GM23338 (cell line): ENCODE data around the gene PCBP3.

Experiments
- CREB1 ChIP-seq: fragments of 250-450 bp; sonication (Bioruptor Pico); IDR thresholded peaks from 2 replicates; pipeline ENCODE4 v1.5.0; 2020; ENCODE audit warnings: low read depth, mild to moderate bottlenecking, moderate library complexity
- ETS1 ChIP-seq: IDR thresholded peaks from 2 replicates; pipeline ENCODE4 v1.6.1; 2016; ENCODE audit warnings: antibody characterized with exemption
- TF ChIP-seq, protein P1 (sequence below), 2 experiments: fragments of 200-600 bp in 1 of 2; sonication (generic) in 1 of 2; conservative IDR thresholded peaks; 2 replicates each; pipeline versions ENCODE4 v1.5.1 to v1.6.1; 2016 to 2017; ENCODE audit warnings: antibody characterized with exemption in 2 of 2, low read depth in 2 of 2, mild to moderate bottlenecking in 2 of 2, moderate library complexity in 1 of 2
- TF ChIP-seq, protein P2 (sequence below): IDR thresholded peaks from one replicate; pipeline ENCODE4 v1.6.1; 2018; ENCODE audit warnings: antibody characterized with exemption; ENCODE audit not compliant: unreplicated experiment

DNA sequence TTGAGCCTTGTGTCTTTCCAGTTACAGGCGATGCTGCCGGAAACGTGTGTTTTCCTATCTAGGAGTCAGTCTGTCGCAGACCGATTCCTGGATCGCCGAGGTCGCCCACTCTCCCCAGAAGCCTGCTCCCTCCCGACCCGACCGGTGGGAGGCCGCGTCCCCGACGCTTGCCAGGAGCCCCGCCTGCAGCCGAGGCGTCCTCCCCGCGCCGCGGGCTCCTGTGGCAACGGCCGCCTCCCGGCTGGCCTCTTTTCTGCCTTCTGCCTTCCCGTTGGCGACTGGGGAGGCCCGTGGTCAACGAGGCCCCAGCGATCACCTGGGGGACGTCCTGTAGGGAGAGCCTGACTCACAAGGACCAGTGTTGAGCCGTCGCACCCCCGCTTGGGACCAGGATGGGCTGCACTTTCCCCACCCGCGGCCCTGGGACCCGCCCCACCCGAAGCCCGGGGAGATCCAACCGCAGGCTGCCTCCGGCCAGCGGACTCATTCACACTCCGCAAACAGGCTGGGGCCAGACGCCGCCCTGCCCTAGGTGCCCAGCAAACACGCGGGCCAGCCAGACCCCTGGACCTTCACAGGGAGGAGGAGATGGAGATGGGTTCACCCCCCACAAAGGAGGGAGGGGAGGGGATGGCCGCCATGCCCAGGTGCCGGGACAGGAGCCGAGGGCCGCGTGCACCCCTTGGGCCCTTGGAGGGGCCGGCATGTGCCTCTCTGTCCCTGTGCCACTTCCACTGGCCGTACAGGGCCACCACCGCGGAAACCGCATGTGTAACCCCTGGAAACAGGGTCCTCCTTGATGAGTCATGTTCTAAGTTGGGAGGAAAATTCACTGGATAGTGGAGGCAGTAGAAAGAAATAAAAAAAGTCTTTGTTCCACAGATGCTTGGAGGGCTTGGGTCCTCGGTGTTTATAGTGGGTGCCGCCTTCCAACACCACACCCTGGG lies 330.8 kb downstream of the PCBP3 start:
- TF ChIP-seq, protein P1, sequence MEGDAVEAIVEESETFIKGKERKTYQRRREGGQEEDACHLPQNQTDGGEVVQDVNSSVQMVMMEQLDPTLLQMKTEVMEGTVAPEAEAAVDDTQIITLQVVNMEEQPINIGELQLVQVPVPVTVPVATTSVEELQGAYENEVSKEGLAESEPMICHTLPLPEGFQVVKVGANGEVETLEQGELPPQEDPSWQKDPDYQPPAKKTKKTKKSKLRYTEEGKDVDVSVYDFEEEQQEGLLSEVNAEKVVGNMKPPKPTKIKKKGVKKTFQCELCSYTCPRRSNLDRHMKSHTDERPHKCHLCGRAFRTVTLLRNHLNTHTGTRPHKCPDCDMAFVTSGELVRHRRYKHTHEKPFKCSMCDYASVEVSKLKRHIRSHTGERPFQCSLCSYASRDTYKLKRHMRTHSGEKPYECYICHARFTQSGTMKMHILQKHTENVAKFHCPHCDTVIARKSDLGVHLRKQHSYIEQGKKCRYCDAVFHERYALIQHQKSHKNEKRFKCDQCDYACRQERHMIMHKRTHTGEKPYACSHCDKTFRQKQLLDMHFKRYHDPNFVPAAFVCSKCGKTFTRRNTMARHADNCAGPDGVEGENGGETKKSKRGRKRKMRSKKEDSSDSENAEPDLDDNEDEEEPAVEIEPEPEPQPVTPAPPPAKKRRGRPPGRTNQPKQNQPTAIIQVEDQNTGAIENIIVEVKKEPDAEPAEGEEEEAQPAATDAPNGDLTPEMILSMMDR (conservative IDR thresholded peaks at IDR 0.05; ENCODE audit: low read depth in 2 of 2), result no peak
- TF ChIP-seq, protein P2, sequence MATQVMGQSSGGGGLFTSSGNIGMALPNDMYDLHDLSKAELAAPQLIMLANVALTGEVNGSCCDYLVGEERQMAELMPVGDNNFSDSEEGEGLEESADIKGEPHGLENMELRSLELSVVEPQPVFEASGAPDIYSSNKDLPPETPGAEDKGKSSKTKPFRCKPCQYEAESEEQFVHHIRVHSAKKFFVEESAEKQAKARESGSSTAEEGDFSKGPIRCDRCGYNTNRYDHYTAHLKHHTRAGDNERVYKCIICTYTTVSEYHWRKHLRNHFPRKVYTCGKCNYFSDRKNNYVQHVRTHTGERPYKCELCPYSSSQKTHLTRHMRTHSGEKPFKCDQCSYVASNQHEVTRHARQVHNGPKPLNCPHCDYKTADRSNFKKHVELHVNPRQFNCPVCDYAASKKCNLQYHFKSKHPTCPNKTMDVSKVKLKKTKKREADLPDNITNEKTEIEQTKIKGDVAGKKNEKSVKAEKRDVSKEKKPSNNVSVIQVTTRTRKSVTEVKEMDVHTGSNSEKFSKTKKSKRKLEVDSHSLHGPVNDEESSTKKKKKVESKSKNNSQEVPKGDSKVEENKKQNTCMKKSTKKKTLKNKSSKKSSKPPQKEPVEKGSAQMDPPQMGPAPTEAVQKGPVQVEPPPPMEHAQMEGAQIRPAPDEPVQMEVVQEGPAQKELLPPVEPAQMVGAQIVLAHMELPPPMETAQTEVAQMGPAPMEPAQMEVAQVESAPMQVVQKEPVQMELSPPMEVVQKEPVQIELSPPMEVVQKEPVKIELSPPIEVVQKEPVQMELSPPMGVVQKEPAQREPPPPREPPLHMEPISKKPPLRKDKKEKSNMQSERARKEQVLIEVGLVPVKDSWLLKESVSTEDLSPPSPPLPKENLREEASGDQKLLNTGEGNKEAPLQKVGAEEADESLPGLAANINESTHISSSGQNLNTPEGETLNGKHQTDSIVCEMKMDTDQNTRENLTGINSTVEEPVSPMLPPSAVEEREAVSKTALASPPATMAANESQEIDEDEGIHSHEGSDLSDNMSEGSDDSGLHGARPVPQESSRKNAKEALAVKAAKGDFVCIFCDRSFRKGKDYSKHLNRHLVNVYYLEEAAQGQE, result no peak
- TF ChIP-seq CREB1 (CRISPR knock-in tag) (no peak), ETS1 (no peak)
